Epidermal melanocyte (primary cell): ENCODE data around the gene TRIM65.
"Not testable (repeated sequence)": the region's sequence is repeated elsewhere in the genome, so short reads cannot be mapped to it uniquely, and the experiment has no call there.

ENCODE experiments used
- DNase-seq: peaks from one replicate; pipeline ENCODE4 v3.0.0; 2011; ENCODE audit warnings: low spot score; ENCODE audit not compliant: insufficient read length

The TRIM65 gene

DNA sequence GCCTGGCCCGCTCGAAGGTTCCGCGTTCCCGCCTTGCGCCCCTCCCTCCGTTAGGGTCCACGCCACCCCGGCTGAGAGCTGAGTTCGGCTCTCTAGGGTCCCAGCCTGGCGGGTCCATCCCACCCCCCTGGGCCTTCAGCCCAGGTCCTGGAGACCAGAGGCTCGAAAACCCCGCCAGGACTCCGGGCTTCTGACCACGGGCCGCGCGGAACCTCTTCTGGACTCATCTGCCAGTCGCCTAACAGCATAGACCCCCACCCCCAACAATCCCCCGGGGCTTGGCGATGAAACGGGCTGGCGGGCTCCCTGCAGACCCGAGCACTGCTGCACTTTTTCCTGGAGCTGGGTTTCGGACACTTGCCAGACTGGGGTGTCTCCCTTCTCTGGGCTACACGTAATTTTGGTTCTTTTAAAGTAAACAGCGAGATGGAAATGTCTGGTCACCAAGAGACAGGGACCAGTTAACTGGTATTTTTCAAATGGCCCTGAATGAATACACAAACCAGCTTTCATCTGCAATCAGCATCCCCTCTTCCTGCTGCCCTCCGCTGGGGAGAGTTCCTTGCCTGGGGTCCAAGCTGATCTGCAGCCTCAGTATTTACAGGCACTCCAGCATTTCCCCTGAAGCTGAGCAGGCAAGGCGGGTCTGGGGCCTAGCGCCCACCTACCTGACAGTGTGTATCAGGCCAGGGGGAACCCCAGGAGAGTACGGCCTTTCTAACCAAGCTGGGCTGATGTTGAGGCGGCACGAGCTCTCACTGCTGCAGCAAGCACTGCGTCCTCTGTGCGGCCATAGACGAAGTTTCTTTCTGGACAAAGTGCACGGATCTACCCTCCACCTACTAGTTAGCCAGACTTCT, 639 bp upstream of the TRIM65 start:
- DNase-seq, result no peak

DNA sequence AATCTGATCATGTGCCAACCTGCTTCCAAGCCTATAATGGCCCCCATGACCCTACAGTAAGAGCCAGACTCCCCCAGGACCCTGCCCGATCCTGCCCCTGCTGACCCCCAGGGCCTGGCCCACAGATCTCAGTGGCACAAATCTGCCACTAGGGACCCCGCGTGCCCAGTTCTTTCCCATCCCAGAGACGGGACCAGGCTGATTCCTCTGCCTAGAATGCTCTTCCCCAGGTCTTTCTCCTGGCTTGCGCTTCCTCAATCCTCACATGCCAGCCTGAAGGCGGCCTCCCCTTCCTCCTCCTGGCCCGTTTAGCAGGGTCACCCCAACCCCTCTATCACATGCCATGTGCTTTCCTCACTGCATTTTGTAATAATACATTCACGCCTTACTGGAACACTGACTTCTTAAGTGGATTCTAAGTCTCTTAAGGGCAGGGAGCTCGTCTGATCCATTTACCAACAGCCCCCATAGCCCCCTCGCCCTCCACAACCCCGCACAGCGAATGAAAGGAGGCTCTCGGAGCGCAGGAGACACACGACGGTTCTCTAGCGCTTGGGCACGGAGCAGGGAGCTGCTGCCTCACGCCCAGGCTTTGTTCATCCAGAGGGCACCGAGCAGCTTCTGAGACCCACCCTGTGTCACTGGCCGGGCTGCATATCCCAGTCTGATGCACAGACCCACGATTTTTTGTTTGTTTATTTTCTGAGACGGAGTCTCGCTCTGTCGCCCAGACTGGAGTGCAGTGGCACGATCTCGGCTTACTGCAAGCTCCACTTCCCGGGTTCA, 1.2 kb downstream of the TRIM65 start:
- no peak for DNase-seq

DNA sequence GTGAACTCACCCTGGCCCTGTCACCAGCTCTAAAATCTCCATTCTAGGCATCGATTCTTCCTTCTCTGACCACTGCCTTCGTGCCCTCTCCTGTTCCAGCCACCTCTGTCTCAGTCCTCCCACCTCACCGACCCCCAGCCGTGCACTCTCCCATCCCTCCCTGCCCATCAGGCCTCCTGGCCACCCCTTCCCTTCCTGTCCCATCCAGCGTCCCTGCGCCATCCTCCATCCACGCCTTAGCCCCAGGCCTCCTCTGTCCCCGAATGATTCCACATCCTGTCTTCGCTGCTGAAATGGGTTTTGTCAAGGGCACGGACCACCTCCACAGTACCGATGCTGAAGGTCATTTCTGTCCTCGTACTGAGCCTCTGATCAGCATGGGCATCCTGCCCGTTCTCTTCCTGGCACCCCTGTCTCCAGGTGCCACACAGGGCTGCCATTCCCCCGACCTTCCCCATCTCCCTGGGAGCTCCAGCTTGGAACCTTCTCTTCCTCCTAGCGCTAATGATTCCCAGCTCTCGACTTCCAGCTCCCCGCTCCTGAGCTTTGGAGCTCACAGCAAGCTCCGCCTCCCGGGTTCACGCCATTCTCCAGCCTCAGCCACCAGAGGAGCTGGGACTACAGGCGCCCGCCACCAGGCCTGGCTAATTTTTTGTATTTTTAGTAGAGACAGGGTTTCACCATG, 2.6 kb downstream of the TRIM65 start:
- DNase-seq, result no peak

DNA sequence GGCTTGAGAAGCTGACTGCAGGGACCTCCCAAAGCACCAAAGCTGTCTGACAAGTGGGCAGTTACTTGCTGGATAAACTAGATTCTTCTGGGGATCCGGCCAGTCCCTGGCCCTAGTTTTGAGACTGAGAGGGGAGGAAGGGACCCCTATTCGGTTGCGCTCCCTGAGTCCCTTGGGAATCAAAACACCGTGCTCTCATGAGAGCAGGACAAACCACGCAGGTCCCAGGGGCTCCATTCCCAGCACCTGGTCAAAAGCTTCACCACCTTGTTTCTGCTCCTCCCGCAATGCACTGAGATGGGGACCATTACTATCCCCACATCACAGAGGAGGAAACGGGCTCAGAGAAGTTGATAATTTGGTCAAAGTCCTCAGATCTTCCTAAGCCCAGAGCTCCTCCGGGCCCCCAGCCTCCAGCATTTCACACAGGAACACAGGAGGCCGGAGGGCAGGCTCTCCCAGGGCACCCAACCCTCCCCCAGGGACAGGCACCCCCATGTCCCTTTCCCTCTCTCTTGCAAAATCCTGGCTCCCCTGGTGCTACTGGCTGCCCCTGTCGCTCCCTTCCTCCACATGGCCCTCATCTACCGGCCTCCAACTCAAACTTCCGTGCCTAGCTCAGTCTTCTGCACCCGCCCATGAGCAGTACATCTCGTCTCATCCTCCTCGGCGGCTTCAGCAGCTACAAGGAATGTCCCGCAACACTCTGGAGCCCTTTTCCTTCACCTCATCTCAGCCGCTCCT, 3.3 kb downstream of the TRIM65 start:
- no peak for DNase-seq

- no peak for DNase-seq
Measured at GRCh38 chr17:75892556-75893224, 4.1 kb downstream of the TRIM65 start.

DNA sequence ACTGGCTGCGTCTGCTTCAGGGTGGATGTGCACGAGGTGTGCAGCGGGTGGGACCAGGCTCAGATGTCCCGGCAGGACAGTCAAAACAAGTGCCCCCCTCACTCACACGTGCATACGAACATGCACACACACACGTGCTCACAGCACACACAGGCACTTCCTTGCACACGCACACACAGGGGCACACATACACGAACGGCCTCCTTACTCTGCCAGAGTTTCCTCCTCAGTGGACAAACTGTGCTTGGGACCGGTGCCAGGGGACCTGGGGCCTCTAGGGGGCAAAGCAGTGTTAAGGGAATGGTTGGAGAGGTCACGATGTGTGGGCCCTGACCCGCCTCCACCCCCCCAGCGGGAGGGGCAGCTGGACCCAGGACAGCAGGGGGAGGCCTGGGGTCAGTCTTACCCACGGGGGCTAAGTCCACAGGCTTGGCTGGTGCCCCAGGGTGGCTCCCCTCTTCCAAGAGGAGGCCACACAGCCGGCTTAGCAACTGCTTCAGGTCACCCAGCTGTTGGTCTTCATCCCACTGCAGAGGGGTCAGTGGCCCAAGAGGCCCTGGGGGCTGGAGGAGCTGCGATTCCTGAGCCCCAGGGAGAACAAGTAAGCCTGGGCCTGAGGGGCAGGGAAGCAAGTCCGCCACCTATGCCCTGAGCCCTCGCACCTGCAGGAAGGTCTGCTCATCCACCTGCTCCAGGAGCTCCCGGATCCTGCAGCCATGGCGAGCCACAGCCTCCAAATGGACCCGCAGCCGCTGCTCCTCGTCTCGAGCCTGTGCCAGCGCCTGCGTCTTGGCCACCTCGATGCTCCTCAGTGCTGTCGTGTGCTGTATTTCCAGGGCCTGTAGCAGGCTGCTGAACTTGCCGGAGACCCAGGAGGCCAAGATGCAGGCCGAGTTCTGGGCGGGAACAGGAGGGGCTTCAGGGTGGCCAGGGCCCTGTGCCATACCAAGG, 4.9 kb downstream of the TRIM65 start:
- DNase-seq, result no peak

- DNase-seq, result no peak
Measured at GRCh38 chr17:75891022-75891604, 5.6 kb downstream of the TRIM65 start.

DNA sequence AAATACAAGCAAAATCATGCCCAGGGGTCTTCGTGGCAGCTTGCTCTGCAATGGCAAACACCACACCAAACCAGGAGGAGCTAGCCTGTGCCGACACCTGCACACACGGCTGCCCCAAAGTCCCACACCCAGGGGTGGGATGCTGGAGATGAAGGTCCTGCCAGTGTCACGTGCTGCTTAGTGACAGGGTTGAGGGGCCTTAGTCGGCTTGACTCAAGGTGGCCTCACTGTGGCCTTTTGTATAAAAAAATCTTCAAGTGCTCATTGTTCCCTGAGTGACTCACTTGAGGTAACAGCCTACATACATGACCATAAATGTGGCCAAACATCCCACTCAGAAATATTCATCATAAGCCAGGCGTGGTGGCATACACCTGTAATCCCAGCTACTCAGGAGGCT, 7.3 kb downstream of the TRIM65 start:
- no peak for DNase-seq

DNA sequence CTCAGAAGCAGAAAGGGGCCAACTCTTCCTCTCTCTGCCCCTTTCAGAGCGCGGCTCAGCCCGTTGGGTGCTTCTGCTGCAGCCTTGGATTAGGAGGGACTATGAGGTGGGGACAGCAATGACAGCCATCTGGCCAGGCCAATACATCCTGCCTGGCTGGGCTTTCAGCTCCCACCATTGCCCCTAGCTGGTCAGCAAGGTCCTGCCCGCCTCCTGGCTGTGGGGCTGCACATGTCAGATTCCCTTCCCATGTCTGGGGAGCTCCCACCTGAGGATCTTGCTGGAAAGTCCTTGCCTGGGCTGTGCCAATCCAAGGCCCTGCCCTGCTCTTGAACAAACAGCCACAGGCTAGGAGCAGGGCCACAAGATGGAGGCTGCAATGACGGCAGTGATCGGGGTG, 8.3 kb downstream of the TRIM65 start:
- DNase-seq, result no peak

DNA sequence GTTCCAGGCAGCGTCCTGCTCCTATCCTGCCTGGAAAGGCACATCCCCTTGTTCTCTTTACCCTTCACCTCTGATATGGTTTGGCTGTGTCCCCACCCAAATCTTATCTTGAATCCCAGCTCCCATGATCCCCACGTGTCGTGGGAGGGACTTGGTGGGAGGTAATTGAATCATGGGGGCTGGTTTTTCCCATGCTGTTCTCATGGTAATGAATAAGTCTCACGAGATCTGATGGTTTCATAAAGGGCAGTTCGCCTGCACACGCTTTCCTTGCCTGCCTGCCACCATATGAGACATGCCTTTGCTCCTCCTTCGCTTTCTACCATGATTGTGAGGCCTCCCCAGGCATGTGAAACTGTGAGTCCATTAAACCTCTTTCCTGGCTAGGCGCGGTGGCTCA, 10.9 kb downstream of the TRIM65 start:
- not testable (repeated sequence) for DNase-seq

DNA sequence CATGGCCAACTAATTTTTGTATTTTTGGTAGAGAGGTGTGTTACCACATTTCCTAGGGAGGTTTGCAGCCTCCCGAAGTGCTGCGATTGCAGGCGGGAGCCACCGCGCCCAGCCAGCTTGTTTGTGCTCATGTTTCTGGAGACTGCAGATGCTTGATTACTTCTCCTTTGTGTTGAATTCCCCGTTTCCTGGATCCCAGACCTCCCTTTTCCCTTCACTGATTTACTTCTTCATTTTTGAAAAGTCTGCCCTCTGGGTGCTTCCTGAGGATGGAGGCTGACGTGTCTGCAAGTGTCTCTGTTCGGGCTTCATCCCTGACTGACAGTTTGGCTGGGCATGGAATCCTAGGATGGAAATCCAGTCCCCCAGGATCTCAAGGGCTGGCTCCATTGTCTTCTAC, 11.3 kb downstream of the TRIM65 start:
- DNase-seq, result no peak

DNA sequence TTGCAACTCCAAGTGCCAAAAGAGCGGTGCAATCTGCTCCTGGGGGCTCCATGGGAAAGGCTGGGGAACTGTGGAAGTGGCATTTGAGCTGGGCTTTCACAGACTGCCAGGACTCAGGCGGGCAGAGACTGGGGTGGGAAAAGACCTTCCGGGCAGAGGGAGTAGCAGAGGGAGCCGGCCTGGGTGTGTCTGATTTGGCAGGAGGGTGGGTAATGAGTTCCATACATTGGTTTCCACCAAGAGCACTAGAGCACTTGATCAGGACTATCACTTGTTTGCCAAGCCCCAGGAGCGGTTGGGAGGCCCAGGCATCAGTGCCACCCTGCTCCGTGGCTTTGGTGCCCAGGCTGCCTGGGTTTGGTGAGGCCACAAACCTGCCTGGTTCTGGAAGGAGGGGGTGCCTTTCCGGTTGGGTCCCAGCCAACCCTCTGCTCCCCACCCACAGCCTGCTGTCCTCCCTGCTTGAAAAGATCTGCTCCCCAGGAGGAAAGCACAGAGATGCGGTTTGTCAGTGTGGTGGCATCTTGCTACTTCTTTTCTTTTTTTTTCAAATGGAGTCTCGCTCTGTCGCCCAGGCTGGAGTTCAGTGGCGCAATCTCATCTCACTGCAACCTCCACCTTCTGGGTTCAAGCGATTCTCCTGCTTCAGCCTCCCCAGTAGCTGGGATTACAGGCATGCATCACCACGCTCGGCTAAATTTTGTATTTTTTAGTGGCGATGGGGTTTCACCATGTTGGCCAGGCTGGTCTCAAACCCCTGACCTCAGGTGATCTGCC, 14.9 kb downstream of the TRIM65 start:
- DNase-seq, result no peak

DNA sequence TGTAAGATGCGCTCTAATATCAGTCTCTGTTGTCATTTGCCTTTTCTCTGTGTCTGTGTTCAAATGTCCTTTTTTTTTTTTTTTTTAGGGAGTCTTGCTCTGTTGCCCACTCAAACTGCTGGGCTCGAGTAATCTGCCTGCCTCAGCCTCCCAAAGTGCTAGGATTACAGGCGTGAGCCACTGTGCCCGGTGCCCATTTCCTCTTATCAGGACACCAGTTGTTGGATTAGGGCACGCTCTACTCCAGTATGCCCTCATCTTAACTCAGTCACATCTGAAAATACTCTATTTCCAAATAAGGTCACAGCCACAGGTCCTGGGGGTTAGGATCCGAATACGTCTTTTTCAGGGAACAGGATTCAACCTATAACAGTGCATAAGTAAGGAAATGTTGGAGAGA, 16.5 kb downstream of the TRIM65 start:
- no peak for DNase-seq

DNA sequence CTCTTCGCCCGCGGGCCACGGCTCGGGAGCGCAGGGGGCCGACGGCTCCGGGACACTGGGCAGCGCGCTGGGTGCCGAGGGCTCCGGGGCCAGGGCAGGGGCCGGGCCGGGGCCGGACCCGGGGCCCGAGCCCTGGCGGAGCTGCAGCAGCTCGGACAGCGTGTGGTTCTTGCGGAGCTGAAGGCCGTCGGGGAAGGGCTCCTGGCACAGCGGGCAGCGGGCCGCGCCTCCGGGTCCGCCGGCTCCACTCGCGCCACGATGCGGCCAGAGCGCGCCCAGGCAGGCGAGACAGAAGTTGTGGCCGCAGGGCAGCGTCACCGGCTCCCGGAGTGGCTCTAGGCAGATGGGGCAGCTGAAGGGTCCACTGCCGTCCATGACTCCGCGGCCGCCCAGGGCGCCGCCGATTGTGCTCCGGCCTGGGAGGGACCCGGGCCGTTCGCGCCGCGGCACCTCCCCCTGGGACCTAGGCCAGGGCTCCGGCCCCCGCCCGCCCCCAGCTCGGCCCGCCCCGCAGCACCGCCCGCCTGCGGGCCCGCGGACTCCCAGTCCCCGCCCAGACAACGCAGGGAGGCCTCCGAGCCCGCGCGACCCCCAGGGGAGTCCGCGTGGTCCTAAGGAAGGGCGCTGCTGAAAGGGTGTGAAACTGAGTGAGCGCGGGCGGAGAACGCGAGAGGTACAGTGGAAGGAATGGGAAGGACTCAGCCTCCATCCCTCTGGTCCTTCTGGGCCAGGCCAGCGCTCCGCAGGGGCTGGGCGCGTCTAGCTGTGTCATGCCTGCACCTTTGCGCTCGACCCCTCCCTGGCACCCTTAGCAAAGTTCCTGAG, 18.4 kb downstream of the TRIM65 start, which contains the start of gene TRIM47:
TRIM47 (minus strand) TSS at position 408 of the 825 bp plus-strand sequence; CDS start at position 375, 33 bp downstream.
- no peak for DNase-seq

DNA sequence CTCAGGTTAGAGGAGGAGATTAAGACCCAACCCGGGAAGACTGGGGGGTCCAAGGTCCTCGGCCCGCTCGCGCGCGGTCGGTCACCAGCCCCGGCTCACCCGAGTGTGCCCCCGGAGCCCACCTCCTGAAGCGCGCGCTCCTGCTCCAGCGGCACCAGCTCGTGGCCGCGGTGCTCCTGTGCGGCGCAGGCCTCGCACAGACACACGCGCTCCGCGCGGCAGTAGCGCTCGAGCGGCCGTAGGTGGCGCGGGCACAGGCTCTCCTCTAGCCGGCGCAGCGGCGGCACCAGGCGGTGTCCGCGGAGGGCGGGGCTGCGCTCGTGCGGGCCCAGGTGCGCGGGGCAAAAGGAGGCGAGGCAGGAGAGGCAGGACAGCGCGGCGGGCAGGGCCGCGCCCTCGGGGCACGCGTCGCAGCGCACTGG, 19.0 kb downstream of the TRIM65 start:
- no peak for DNase-seq

- DNase-seq, result peak; percentile 84
Measured at GRCh38 chr17:75876938-75877751, 19.6 kb downstream of the TRIM65 start.
